PFSK-1 (cell line): ENCODE measurements around the gene UQCRQ.

ENCODE experiments used
- POLR2AphosphoS5 ChIP-seq: IDR thresholded peaks from 2 replicates; pipeline ENCODE4 v1.6.1; 2012; ENCODE audit warnings: low read depth, mild to moderate bottlenecking, control low read depth, low read length, moderate library complexity
- REST ChIP-seq, 2 experiments: IDR thresholded peaks; 2 replicates each; pipeline versions ENCODE4 v1.6.1 to v1.8.0; 2011 to 2012; ENCODE audit warnings: low read depth in 2 of 2, low read length in 2 of 2, control low read depth in 1 of 2, inconsistent platforms in 1 of 2, mild to moderate bottlenecking in 1 of 2, moderate library complexity in 1 of 2; ENCODE audit not compliant: insufficient read depth in 1 of 2
- SIN3A ChIP-seq: IDR thresholded peaks from 2 replicates; pipeline ENCODE4 v1.6.1; 2012; ENCODE audit warnings: mild to moderate bottlenecking, low read length, moderate library complexity, borderline replicate concordance; ENCODE audit not compliant: insufficient read depth
- TAF1 ChIP-seq: IDR thresholded peaks from 2 replicates; pipeline ENCODE4 v1.6.1; 2012; ENCODE audit warnings: low read length, control low read depth, borderline replicate concordance; ENCODE audit not compliant: insufficient read depth

GRCh38 chr5:132859889-132860437 is 6.5 kb upstream of the UQCRQ start:
- no peak for TF ChIP-seq POLR2AphosphoS5
- TF ChIP-seq SIN3A = no peak
- no peak for TF ChIP-seq REST (IDR thresholded peaks at IDR 0.05; ENCODE audit: insufficient read depth in 1 of 2, low read depth in 2 of 2, low read length in 2 of 2)
- TF ChIP-seq TAF1 = no peak
